Body of pancreas (tissue), 4 donors: ENCODE data around the gene TEX29.

ENCODE experiments used
- CTCF ChIP-seq, 7 experiments: fragments of 450-650 bp in 4 of 7; fragments of 200-600 bp in 3 of 7; sonication (generic) in 3 of 7; IDR thresholded peaks; one replicate each; pipeline ENCODE4 v1.5.1; 2016 to 2019; ENCODE audit warnings: antibody characterized with exemption in 7 of 7
- POLR2A ChIP-seq, 3 donors: fragments of 450-650 bp; IDR thresholded peaks; one replicate each; pipeline ENCODE4 v1.6.1; 2016; ENCODE audit warnings: antibody characterized with exemption in 3 of 3, mild to moderate bottlenecking in 2 of 3

GRCh38 chr13:111298214-111298975 lies 22.0 kb upstream of the TEX29 start:
- TF ChIP-seq CTCF (IDR thresholded peaks at IDR 0.05): no peak
- TF ChIP-seq POLR2A (IDR thresholded peaks at IDR 0.05): no peak
